Adrenal gland (tissue), 5 donors: ENCODE data around the gene TRMT11.

Source experiments
- POLR2A ChIP-seq, 2 donors: fragments of 450-650 bp; IDR thresholded peaks; one replicate each; pipeline ENCODE4 v1.6.1; 2017; ENCODE audit warnings: antibody characterized with exemption in 2 of 2, mild to moderate bottlenecking in 2 of 2, moderate library complexity in 1 of 2
- TF ChIP-seq, protein P1 (sequence below), 6 experiments: fragments of 450-650 bp in 4 of 6; fragments of 200-600 bp in 2 of 6; sonication (generic) in 1 of 6; IDR thresholded peaks; 1 replicate in 5 of 6; 2 replicates in 1 of 6; pipeline versions ENCODE4 v1.5.1 to v1.8.0; 2016 to 2021; ENCODE audit warnings: antibody characterized with exemption in 6 of 6, mild to moderate bottlenecking in 2 of 6, moderate library complexity in 1 of 6
- donor health status: DM: no; HTN: no; CAD: no.

DNA sequence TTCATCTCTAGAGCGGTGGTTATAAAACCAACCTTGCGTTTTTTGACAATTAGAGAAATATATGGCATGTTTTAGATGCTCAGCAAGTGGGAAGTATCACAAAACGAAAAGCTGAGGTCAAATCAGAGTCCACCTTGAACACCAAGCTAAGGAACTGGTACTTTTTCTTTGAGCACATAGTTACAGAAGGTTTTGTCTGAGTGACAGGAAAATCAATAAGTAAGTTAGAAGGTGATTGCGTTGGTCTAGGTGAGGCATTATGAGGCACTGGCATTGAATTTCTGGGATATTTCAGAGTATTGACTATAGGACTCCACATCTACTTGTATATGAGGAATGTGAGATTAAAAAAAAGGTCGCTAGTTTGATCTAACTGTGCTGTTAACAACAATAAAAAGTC is 30.4 kb upstream of the TRMT11 start:
- TF ChIP-seq, protein P1, sequence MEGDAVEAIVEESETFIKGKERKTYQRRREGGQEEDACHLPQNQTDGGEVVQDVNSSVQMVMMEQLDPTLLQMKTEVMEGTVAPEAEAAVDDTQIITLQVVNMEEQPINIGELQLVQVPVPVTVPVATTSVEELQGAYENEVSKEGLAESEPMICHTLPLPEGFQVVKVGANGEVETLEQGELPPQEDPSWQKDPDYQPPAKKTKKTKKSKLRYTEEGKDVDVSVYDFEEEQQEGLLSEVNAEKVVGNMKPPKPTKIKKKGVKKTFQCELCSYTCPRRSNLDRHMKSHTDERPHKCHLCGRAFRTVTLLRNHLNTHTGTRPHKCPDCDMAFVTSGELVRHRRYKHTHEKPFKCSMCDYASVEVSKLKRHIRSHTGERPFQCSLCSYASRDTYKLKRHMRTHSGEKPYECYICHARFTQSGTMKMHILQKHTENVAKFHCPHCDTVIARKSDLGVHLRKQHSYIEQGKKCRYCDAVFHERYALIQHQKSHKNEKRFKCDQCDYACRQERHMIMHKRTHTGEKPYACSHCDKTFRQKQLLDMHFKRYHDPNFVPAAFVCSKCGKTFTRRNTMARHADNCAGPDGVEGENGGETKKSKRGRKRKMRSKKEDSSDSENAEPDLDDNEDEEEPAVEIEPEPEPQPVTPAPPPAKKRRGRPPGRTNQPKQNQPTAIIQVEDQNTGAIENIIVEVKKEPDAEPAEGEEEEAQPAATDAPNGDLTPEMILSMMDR (IDR thresholded peaks at IDR 0.05): no peak
- no peak for TF ChIP-seq POLR2A (IDR thresholded peaks at IDR 0.05)
